C1 segment of cervical spinal cord (tissue), 14 donors: ENCODE measurements around the gene SIL1.
A peak's percentile ranks its signal among the peaks of the same experiment; 100 is the strongest.

ENCODE experiments used
- DNase-seq, 14 donors: peaks; one replicate each; lab custom pipeline; 2025; lab: John Stamatoyannopoulos, UW

SIL1 gene

GRCh38 chr5:138962614-138963370, 235.4 kb downstream of the SIL1 start:
- DNase-seq: no peak

DNA sequence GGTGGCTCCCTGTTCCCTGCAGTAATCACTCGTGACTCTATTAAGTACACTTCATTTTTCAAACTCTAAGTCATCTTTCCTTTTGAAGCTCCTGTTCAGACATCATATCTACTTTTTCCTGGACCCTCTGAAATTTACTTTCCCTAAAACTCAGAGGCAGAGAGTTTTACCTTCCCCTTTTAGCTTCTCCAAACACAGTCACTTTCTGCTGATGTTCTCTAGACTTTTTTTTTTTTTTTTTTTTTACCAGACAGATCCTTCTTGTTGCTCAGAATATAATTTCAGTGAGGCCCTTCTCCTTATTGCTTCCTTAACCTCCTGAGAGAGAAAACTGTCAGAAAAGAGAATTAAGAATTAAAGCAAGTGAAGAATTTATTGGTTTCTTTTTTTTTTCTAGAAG, 236.4 kb downstream of the SIL1 start:
- no peak for DNase-seq

GRCh38 chr5:138961221-138961620, 236.9 kb downstream of the SIL1 start:
- DNase-seq: no peak

DNA sequence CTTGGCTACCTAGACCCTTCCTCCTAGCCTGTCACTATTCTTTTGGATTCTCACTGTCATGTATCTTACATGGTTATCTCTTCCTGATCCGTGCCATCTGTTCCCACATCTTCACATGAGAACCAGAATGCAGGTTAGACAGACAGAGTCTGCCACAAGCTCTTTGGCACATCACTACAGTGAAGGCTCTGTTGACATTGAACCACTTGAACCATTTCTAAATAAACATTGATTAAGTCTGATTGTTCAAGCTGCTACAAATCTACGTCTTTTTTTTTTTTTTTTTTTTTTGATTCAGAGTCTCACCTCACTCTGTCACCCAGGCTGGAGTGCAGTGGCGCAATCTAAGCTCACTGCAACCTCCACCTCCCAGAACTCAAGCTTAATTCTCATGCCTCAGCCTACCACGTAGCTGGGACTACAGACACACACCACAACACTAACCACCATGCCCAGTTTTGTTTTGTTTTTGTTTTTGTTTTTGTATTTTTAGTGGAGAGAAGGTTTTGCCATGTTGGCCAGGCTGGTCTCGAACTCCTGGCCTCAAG, 237.9 kb downstream of the SIL1 start:
- no peak for DNase-seq

DNA sequence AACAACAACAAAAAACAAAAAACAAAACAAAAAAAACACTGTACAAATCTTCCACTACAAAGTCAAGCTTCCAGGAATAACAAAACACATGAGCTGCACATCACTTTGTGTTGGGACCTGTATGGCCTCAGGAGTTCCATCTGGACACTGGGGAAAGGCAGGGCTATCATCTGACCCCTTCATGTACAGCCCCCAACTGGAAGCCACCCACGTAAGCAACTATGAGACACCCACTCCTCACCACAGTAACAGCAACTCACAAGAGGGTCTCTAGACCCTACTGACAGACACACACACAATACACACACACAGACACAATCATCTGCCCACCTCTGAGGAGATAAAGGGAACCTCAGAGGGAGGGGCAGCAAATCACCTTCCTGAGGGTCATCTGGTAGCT, 241.4 kb downstream of the SIL1 start:
- no peak for DNase-seq

GRCh38 chr5:138955671-138956295, 242.4 kb downstream of the SIL1 start:
- DNase-seq: no peak

GRCh38 chr5:138955013-138955660, 243.0 kb downstream of the SIL1 start:
- peak in 9 of 14 donors; percentile 19 to 73 (median 43) for DNase-seq

DNA sequence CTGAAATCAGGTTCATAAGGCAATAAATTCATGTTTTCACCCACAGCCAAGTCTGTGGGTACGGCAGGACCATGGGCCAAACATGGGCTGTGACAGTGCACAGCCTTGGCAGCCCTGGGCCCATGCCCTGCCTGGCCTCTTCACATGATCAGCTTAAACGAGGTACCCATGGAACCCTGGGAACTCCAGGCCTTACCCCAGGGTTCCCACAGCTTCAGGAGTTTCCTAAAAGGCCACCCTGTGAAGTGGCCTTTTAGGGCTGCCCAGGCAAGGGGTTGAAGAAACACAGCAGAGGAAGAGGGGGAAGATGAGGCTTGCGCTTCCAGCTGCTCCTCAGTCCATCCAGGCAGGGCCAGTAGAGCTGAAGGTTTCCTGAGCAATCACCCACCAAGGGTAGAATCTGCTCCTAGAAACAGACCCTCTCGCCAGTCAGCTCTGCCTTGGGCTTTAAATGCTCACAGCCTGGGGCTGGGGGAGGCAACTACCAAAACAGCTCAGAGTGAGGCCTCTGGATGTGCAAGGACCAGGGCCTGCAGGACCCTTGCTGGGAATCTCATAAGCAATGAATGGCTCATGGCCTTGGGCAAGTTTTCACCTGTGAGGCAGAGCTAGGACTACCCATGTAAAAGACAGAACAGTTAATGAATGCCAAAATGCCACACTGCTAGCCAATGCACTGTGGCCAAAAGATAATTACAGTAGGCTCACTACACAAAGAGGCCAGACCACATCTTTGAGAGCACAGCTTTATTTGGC, 243.7 kb downstream of the SIL1 start:
- peak in 2 of 14 donors; percentile 42 to 57 for DNase-seq

DNA sequence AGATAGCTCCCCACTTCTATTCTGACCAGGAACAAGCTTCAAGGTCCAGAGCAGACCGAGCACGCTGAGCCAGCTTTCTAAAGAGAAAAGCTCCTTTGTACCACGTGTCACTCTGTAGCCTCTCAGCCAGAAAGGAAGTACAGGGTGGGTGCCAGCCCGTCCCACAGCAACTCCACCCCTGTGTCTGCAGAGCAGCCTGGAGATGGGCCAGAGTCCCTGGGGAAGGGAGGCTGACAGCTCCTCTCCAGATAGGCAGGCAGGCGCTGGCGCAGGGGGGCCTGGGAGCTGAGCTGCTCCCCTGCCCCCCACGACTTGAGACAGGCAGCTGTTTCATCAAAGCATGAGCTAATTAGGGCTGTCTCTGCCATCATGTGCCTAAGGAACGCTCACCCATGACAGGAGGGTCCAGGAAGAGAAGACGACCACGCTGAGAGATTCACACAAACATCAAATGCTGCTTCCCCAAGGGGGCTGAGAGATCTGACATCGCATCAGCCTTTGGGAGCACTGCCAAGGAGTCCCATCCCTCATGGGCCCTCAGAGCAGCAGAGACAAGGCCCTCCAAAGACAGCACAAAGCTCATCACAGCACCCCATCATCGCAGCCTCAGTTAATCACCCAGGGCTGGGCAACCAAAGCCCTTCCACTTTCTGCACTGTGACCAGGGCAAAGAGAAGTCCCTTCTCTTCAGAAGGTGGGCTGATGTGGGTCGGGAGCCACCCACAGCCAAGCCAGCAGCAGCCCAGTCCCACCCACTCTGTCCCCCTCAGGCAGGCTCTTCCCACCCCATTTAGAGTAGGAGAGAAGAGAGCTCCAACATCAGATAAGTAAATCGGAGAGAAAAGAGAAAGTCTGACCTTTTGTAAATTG, 244.5 kb downstream of the SIL1 start:
- peak in 12 of 14 donors; percentile 58 to 89 (median 79) for DNase-seq

DNA sequence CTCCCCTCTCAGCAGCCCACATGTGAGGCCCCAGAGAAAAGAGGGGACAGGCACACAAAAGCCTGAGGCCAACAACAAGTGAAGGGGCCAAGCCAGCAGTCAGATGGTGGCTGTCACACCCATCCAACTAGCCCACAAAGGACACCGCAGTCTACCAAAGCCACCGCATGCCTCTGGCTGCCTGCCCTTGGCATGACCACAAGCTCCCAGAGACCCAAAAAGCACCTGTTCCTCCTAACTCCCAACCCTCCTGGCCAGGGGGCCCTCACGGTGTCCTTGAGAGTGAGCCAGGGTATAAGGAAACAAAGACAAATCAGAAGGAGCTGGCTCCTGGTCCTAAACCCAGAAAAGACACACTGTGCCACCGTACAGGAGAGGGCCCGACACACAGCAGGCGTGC, 245.2 kb downstream of the SIL1 start:
- peak in 5 of 14 donors; percentile 56 to 82 (median 68) for DNase-seq

GRCh38 chr5:138951986-138952735, 246.0 kb downstream of the SIL1 start:
- no peak for DNase-seq

DNA sequence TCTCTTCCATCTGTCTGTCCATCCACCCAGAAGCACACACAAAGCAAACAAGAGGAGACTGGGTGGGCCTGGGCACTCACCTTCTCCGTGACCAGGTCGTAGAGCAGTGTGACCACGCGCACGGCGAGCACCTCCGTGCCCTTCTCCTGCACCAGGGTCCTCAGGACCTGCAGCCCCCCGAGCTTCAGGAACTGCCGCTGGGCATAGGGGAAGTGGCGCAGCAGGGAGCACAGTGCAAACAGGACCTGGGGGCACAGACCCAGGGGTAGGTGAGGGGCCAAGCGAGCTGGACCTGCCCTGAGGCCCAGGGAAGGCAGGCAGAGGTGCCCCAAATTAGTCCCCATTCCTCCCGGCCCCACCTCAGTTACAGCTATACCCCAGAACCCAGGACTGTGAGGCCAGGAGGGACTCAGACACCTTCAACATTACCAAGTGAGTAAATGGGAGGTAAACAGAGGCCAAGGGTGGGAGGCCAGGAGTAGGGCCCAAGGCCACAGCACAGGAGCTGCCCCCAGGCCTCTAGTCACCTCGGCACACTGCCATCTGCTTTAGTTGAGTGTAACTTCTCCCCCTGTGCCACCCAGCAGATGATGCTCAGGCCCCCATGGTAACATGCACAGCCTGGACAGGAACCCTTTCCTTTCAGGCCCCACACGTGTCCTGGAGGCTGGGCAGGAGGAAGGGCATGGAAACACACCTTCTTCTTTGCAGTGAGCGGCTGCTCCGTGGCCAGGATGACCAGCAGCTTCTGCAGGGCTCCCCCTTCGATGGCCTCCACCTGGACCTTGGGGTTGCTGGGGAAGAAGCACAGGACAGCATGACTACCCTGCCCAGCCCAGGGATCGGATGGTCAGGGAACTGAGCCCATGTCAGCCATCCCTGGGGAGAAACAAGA, 246.8 kb downstream of the SIL1 start:
- DNase-seq: no peak

- peak in 9 of 14 donors; percentile 18 to 79 (median 55) for DNase-seq
Observed at GRCh38 chr5:138950421-138951031, 247.6 kb downstream of the SIL1 start.

GRCh38 chr5:138949988-138950387, 248.2 kb downstream of the SIL1 start:
- peak in 1 of 14 donors; percentile 57 for DNase-seq

DNA sequence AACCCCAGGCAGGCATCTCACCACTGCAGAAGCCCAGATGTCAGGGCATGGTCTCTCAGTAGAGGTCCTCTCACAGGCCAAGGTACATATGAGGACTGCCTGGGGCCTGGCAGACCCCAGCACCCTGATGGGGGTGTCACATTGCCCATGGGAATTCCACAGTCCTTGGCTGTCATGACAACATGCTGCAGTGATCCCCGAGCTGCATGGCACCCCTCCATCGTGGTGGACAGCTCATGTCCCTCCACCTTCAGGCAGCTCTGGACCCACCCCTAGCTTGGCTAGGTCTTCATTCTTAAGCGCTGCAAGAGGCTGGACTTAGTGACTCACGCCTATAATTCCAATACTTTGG, 249.0 kb downstream of the SIL1 start:
- DNase-seq: no peak

GRCh38 chr5:138948471-138949222, 249.5 kb downstream of the SIL1 start:
- no peak for DNase-seq

DNA sequence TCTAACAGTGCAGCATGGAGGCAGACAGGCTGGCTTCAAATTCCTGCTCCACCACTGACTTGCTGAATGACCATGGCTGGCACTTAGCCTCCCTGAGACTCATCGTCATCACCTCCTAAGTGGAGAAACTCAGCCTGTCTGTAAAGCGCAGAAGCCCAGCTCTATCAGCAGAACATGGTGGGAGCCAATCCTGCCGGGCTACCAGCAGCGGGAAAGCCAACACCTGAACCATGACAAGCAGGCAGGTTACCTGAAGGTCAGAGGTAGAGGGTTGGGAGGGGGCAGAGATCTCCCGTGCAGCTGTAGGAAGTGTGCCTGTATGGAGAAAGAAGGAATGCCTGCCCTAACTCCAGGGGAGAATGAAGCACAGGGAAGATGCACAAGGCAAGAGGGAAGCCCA, 250.4 kb downstream of the SIL1 start:
- DNase-seq: no peak
